Adrenal gland (tissue), 12 donors: Measurements from ENCODE around the gene TLN1. TPM values are rescaled to one million over a fixed set of nuclear protein-coding genes. Genes with fewer than 3 reads are reported as not detected.

ENCODE experiments used
- DNase-seq, 7 donors: peaks; one replicate each; pipeline ENCODE4 v3.0.0-alpha.2; 2019 to 2020
- H3K27ac ChIP-seq, 5 donors: fragments of 200-600 bp; sonication (generic) in 4 of 5; 1 replicate in 3 of 5; 2 replicates in 2 of 5; pipeline versions ENCODE4 v1.5.1 to v1.8.0; 2016 to 2020; ENCODE audit warnings: mild to moderate bottlenecking in 1 of 5
- H3K27me3 ChIP-seq: fragments of 200-600 bp; 2 replicates; pipeline ENCODE4 v1.8.0; 2021
- H3K36me3 ChIP-seq, 2 donors: fragments of 200-600 bp; replicated peaks in 1 of 2; 1 replicate in 1 of 2; 2 replicates in 1 of 2; pipeline versions ENCODE4 v1.5.1 to v1.8.0; 2018 to 2022
- H3K4me1 ChIP-seq, 2 donors: fragments of 200-600 bp; replicated peaks in 1 of 2; 1 replicate in 1 of 2; 2 replicates in 1 of 2; pipeline versions ENCODE4 v1.5.1 to v1.8.0; 2018 to 2021
- H3K4me3 ChIP-seq, 4 donors: fragments of 200-600 bp; sonication (generic) in 3 of 4; one replicate each; pipeline ENCODE4 v1.5.1; 2016 to 2018
- H3K9me3 ChIP-seq, 3 donors: fragments of 200-600 bp; sonication (generic) in 1 of 3; replicated peaks in 1 of 3; 1 replicate in 2 of 3; 2 replicates in 1 of 3; pipeline versions ENCODE4 v1.5.1 to v1.8.0; 2016 to 2021
- CTCF ChIP-seq, 6 experiments: fragments of 450-650 bp in 4 of 6; fragments of 200-600 bp in 2 of 6; sonication (generic) in 1 of 6; IDR thresholded peaks; 1 replicate in 5 of 6; 2 replicates in 1 of 6; pipeline versions ENCODE4 v1.5.1 to v1.8.0; 2016 to 2021; ENCODE audit warnings: antibody characterized with exemption in 6 of 6, mild to moderate bottlenecking in 2 of 6, moderate library complexity in 1 of 6
- POLR2A ChIP-seq, 2 donors: fragments of 450-650 bp; IDR thresholded peaks; one replicate each; pipeline ENCODE4 v1.6.1; 2017; ENCODE audit warnings: antibody characterized with exemption in 2 of 2, mild to moderate bottlenecking in 2 of 2, moderate library complexity in 1 of 2
- WGBS, 4 donors: extraction: QIAGEN DNeasy Blood & Tissue Kit in 2 of 4; methylation state at CpG; one replicate each; pipeline versions ENCODE4 v1.1.5 to v1.1.7; 2013 to 2017; 5-methylcytosine and 5-hydroxymethylcytosine counted together
- intact Hi-C, 2 donors: fragments of 100-400 bp; cut with DNase I; formaldehyde crosslinking; loops; one replicate each; pipeline versions ENCODE4 v1.14.1 to v1.15.0; 2022 to 2023
- polyA plus RNA-seq, 3 donors: library from polyadenylated mRNA; stranded (reverse); fragments of 200-250 nt in 2 of 3; fragments of 350-450 nt in 1 of 3; fragmentation: Illumina TruSeq in 1 of 3; extraction: RNeasy Lipid Tissue Mini Kit (QIAGEN cat#74804) in 1 of 3; gene quantifications; one replicate each; pipeline ENCODE4 v1.2.3, GENCODE V29; 2013 to 2014
- total RNA-seq, 9 donors: library from RNA; depleted of rRNA in 4 of 9; stranded (reverse); fragments of >200 nt in 4 of 9; fragments of 120-200 nt in 1 of 9; fragmentation: NEBNext Ultra II Directional in 1 of 9; extraction: Animal tissue kit (Norgen Biotek cat#: 25700) in 1 of 9; gene quantifications; one replicate each; pipeline versions ENCODE4 v1.1.0 to v1.2.4, GENCODE V29; 2013 to 2023
- donor health status: healthy with polysubstance abuse.
- donor health status: Bipolar disorder and iron deficiency.
- donor health status: DM: yes; HTN: yes; CAD: no.
- donor health status: DM: no; HTN: no; CAD: no.
- donor health status: DM: no; HTN: no; CAD: no.
- donor health status: DM: yes; HTN: yes; CAD: no.

Gene TLN1
- total and polyA plus RNA-seq, 12 donors: 157 to 565 (median 296) TPM

GRCh38 chr9:35698231-35698630 is 33.8 kb downstream of the TLN1 start:
- H3K4me1 ChIP-seq: peaks cover 19 to 44% of the 10 kb centered on the region in 2 donors
- H3K4me3 ChIP-seq: no peak overlapping the region
- peaks cover 0 to 74% of the 10 kb centered on the region in 2 donors for H3K36me3 ChIP-seq
- no peaks in the 10 kb centered on the region for H3K9me3 ChIP-seq
- WGBS, 4 donors: 58 to 70% (median 62%) methylated on average over 2 to 5 of the region's 5 CpGs
- DNase-seq: peak in 1 of 7 donors; percentile 16
- no peaks in the 10 kb centered on the region for H3K27me3 ChIP-seq
- intact Hi-C loops: loop anchor here in 1 of 2 donors (5.0 kb wide), 1 partner anchor 36 kb away; no protein-coding TSS in a partner anchor
- H3K27ac ChIP-seq: peak overlapping the region in 3 of 5 donors; percentile 48 to 80 (median 76)
- TF ChIP-seq POLR2A (IDR thresholded peaks at IDR 0.05) (no peak), CTCF (IDR thresholded peaks at IDR 0.05) (no peak)

GRCh38 chr9:35697486-35697885 is 34.5 kb downstream of the TLN1 start:
- TF ChIP-seq POLR2A (IDR thresholded peaks at IDR 0.05): no peak
- TF ChIP-seq CTCF (IDR thresholded peaks at IDR 0.05): no peak
- Histone ChIP-seq H3K27me3 (no peaks in the 10 kb centered on the region), H3K36me3 (peaks cover 0 to 67% of the 10 kb centered on the region in 2 donors), H3K4me3 (no peak overlapping the region), H3K4me1 (peaks cover 19 to 44% of the 10 kb centered on the region in 2 donors), H3K27ac (peak overlapping the region in 3 of 5 donors; percentile 17 to 80 (median 74)), H3K9me3 (no peaks in the 10 kb centered on the region)
- DNase-seq: no peak
- intact Hi-C loops: loop anchor here in 1 of 2 donors (5.0 kb wide), 1 partner anchor 35 kb away; no protein-coding TSS in a partner anchor
- WGBS, 4 donors: 72 to 82% (median 79%) methylated on average over 14 of the region's 14 CpGs

GRCh38 chr9:35696520-35697215 is 35.3 kb downstream of the TLN1 start:
- peak; percentile 64 to 85 (median 71) for DNase-seq
- Histone ChIP-seq H3K4me1 (peaks cover 19 to 45% of the 10 kb centered on the region in 2 donors), H3K9me3 (no peaks in the 10 kb centered on the region), H3K27me3 (no peaks in the 10 kb centered on the region), H3K4me3 (no peak overlapping the region), H3K27ac (peak overlapping the region in 3 of 5 donors; percentile 17 to 74 (median 74)), H3K36me3 (peaks cover 0 to 59% of the 10 kb centered on the region in 2 donors)
- intact Hi-C loops: loop anchor here in 1 of 2 donors (5.0 kb wide), 1 partner anchor 34 kb away; no protein-coding TSS in a partner anchor
- 30 to 37% (median 33%) methylated on average over 9 of the region's 9 CpGs for WGBS, 4 donors
- TF ChIP-seq POLR2A (IDR thresholded peaks at IDR 0.05): no peak
- TF ChIP-seq CTCF (IDR thresholded peaks at IDR 0.05): peak; percentile 72 to 85 (median 84)

- peaks cover 19 to 47% of the 10 kb centered on the region in 2 donors for H3K4me1 ChIP-seq
These were observed 36.0 kb downstream of the TLN1 start for GRCh38 chr9:35695943-35696401.

More at GRCh38 chr9:35695943-35696401, 36.0 kb downstream of the TLN1 start:
- peak in 2 of 7 donors; percentile 41 to 65 for DNase-seq
- intact Hi-C loops: loop anchor here in 1 of 2 donors (5.0 kb wide), 1 partner anchor 34 kb away; no protein-coding TSS in a partner anchor
- Histone ChIP-seq H3K27me3 (no peaks in the 10 kb centered on the region), H3K27ac (peak overlapping the region in 2 of 5 donors; percentile 74), H3K9me3 (no peaks in the 10 kb centered on the region), H3K4me3 (no peak overlapping the region), H3K36me3 (peaks cover 0 to 52% of the 10 kb centered on the region in 2 donors)
- TF ChIP-seq POLR2A (IDR thresholded peaks at IDR 0.05): no peak
- TF ChIP-seq CTCF (IDR thresholded peaks at IDR 0.05): no peak
- WGBS, 4 donors: 59 to 79% (median 63%) methylated on average over 3 of the region's 3 CpGs
